Fibroblast of peridontal ligament (primary cell): Measurements from ENCODE around the gene BRINP3.

Source experiments
- DNase-seq: peaks from one replicate; pipeline ENCODE4 v3.0.0-alpha.2; 2010; ENCODE audit errors: extremely low read depth

BRINP3 gene

GRCh38 chr1:190452272-190452848 lies 25.3 kb downstream of the BRINP3 start:
- no peak for DNase-seq

- DNase-seq = no peak
Observed at GRCh38 chr1:190444464-190444863, 33.2 kb downstream of the BRINP3 start.

DNA sequence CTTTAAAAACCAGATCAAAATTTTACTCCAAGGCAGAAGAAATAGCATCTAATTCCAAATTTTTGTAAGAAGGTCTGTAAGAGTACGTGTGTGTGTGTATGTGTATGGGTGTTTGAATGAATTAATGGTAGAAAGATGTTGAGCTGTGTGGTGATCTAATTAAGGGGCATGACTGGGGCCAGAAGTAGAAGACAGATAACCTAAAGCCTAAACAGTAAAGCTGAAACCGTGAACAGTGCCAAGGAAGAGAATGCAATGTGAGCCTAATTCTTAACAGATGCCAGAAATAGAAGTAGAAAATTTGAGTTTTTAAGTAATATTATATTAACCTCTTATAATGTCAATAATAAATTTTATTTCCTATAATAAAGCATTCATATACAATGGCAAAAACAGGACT lies 38.2 kb downstream of the BRINP3 start:
- DNase-seq = peak; percentile 39

DNA sequence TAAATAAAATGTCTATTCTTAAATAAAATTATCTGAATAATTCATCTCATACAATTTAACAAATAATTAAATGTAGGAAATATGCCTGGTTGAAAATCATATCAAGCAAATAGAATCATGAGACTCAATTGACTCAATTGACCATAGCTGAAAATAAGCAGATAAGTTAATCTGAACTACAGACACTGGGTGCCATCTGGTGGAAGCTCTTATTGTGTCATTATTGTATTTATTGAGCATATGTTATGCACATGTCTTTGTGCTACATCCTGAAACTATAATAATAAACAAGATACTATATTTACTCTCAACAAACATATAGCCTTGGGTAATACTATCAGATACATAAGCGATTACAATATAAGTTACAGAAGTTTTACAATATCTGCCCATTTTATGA lies 41.0 kb downstream of the BRINP3 start:
- DNase-seq = peak; percentile 75

GRCh38 chr1:190429932-190430331 lies 47.7 kb downstream of the BRINP3 start:
- no peak for DNase-seq

- no peak for DNase-seq
Observed at GRCh38 chr1:190429141-190429540, 48.5 kb downstream of the BRINP3 start.

DNA sequence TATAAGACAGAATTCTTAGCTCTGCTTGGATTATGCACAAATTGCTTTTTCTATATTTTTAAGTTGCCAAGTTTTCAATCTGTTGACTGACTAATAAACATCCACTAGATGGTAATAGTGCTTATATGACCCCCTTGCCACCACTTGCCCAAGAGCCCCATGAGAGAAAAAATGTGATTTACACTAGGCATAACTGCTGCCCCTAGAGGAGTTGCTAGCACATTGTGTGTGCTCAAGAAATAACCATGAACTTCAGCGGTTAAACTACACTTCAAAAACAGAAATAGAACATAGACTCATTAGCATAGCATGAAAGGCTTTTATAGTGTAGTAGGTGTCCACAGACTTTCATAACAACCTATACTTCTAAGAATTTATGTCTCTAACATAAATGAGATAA lies 61.4 kb downstream of the BRINP3 start:
- DNase-seq = no peak

DNA sequence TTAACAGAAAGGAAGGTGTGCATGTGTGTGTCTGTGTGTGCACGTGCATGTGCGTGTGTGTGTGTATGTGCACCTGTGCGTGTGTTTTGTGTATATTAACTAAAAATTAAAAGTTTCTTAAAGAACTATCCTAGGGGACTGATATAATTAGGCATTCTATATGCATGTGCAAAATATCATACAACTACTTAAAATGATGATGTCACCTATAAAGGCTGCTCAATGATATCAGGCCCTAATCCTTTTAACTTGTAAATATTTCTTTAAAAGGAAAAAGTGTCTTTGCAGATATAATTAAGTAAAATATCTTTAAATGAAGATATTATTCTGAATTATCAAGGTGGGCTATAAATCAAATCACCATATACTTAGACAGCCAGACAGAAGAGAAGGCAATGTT lies 64.5 kb downstream of the BRINP3 start:
- DNase-seq = no peak

- no peak for DNase-seq
Observed at GRCh38 chr1:190403402-190403801, 74.3 kb downstream of the BRINP3 start.

DNA sequence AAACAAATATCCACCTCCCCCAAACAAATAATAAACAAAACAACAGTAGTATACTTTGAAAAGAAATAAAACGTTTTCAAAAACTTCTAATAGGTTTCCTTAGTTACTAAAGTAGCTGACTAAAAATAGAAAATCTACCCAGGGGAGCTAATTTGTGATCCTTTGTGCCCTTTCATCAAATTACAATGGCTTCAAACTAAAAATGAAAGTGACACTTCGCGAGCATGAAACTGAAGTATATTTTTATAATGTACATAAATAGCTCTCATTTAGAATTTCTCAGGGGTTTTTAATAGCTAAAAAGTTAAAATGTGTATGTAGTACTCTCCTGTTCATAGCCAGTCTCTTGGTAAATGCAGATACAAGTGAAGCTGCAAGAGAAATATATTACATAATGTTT lies 78.4 kb downstream of the BRINP3 start:
- DNase-seq = no peak

GRCh38 chr1:190391582-190391981 lies 86.1 kb downstream of the BRINP3 start:
- no peak for DNase-seq

DNA sequence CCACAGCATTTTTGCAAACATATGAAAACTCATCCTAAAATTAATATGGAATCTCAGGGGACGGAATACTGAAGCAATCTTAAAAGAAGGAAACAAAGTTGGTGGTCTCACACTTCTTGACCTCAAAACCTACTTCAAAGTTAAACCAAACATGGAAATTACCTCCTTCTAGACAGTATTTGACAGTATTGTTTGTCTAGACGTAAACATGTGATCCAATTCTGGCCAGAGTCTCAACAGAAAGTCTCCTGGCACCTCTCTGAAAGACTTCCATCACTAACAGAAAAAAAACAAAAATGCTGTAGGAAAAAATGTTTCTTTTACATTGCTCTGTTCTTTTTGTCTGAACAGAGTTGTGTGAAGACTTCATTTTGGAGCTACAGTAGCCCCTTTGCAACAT lies 99.7 kb downstream of the BRINP3 start:
- no peak for DNase-seq

- no peak for DNase-seq
Observed at GRCh38 chr1:190377294-190377693, 100.4 kb downstream of the BRINP3 start.

GRCh38 chr1:190376044-190376443 lies 101.6 kb downstream of the BRINP3 start:
- DNase-seq = peak; percentile 45

- DNase-seq = peak; percentile 36
Observed at GRCh38 chr1:190373705-190374336, 103.8 kb downstream of the BRINP3 start.

- no peak for DNase-seq
Observed at GRCh38 chr1:190367200-190367599, 110.5 kb downstream of the BRINP3 start.

- DNase-seq = no peak
Observed at GRCh38 chr1:190365283-190365682, 112.4 kb downstream of the BRINP3 start.

- DNase-seq = peak; percentile 51
Observed at GRCh38 chr1:190353538-190354101, 124.0 kb downstream of the BRINP3 start.

GRCh38 chr1:190344454-190344853 lies 133.2 kb downstream of the BRINP3 start:
- no peak for DNase-seq

- DNase-seq = no peak
Observed at GRCh38 chr1:190338829-190339228, 138.8 kb downstream of the BRINP3 start.

DNA sequence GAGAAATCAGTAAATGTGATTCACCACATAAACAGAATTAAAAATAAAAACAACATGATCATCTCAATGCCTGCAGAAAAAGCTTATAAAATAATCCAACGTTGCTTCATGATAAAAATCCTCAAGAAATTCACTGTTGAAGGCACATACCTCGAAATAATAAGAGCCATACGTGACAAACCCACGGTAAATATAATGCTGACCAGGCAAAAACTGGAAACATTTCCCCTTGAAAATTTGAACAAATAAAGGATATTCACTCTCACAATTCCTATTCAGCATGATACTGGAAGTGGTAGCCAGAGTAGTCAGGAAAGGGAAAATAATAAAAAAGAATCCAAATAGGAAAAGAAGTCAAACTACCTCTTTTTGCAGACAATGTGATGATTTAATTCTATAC lies 148.8 kb downstream of the BRINP3 start:
- DNase-seq = no peak

DNA sequence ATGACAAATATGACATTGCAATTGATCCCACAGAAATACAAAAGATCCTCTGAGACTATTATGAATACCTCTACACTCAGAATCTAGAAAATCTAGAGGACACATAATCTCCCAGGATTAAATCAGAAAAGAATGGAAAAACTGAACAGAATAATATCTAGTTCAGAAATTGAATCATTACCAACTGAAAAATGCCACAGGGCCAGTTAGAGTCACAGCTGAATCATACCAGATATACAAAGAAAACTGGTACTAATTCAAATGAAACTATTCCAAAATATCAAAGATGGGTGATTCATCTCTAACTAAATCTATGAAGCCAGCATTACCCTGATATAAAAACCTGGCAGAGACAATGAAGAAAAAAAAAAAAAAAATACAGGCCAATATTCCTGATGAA lies 149.3 kb downstream of the BRINP3 start:
- DNase-seq = peak; percentile 74

GRCh38 chr1:190327271-190327670 lies 150.4 kb downstream of the BRINP3 start:
- DNase-seq = no peak

- no peak for DNase-seq
Observed at GRCh38 chr1:190323530-190323929, 154.1 kb downstream of the BRINP3 start.
